ENCODE measurements around the gene C13orf42. TPM values are rescaled to one million over a fixed set of nuclear protein-coding genes. Genes with fewer than 3 reads are reported as not detected.
A peak's percentile ranks its signal among the peaks of the same experiment; 100 is the strongest.

Gene C13orf42
- polyA plus RNA-seq, 2 of the 4 experiments (the other 2 are of a cell fraction) = not detected

DNA sequence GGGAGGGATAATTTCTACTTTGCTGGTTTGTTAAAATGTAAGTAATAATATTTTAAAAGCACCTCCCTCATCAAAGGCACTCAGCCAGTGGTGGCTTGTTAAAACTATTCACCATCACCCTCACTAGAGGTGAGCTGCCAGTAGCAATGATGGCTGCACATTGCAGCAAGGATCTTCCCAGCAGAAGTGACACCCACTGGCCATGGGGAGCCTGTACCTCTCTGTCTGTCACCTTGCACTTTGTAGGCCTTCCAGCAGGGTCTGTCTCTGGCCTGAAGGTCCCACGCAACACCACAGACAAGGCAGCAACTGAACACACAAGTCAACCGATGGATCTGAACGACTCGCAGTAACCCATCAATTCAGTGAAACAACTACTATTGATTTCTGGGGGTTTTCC is 47.3 kb upstream of the C13orf42 start:
- POLR2A ChIA-PET = no interaction called here
- CTCF ChIA-PET = no interaction called here
- ATAC-seq (peak; percentile 76 to 78; a peak in 5 of 6 replicates), FAIRE-seq (no peak), DNase-seq (ENCODE audit: low read depth in 1 of 2, low spot score in 1 of 2) (peak in 1 of 2 experiments; percentile 15)
- Histone ChIP-seq H3K27ac (no peak overlapping the region), H3K4me3 (no peak overlapping the region), H3K4me1 (no peaks in the 10 kb centered on the region), H3K9me3 (no peaks in the 10 kb centered on the region), H3K4me2 (no peak overlapping the region)
- TF ChIP-seq HEYL (CRISPR knock-in tag; IDR thresholded peaks at IDR 0.05) (no peak), POLR2AphosphoS2 (conservative IDR thresholded peaks at IDR 0.05; ENCODE audit: low read length) (no peak), CEBPB (IDR thresholded peaks at IDR 0.05) (no peak), CHD4 (IDR thresholded peaks at IDR 0.05; ENCODE audit: borderline replicate concordance) (no peak), CBX2 (IDR thresholded peaks at IDR 0.05; ENCODE audit: borderline replicate concordance, low read depth) (no peak), HOXA7 (CRISPR knock-in tag; IDR thresholded peaks at IDR 0.05) (no peak), EHMT2 (IDR thresholded peaks at IDR 0.05; ENCODE audit: low read depth) (no peak), NR3C1 (IDR thresholded peaks at IDR 0.05) (no peak), KDM5A (IDR thresholded peaks at IDR 0.05) (no peak), FOSL2 (IDR thresholded peaks at IDR 0.05) (no peak), FOSL2 (CRISPR knock-in tag; IDR thresholded peaks at IDR 0.05) (no peak)
- TF ChIP-seq, protein P1, sequence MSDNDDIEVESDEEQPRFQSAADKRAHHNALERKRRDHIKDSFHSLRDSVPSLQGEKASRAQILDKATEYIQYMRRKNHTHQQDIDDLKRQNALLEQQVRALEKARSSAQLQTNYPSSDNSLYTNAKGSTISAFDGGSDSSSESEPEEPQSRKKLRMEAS (IDR thresholded peaks at IDR 0.05) = no peak
- TF ChIP-seq, protein P2, sequence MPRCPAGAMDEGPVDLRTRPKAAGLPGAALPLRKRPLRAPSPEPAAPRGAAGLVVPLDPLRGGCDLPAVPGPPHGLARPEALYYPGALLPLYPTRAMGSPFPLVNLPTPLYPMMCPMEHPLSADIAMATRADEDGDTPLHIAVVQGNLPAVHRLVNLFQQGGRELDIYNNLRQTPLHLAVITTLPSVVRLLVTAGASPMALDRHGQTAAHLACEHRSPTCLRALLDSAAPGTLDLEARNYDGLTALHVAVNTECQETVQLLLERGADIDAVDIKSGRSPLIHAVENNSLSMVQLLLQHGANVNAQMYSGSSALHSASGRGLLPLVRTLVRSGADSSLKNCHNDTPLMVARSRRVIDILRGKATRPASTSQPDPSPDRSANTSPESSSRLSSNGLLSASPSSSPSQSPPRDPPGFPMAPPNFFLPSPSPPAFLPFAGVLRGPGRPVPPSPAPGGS (IDR thresholded peaks at IDR 0.05) = no peak
- TF ChIP-seq, protein P3, sequence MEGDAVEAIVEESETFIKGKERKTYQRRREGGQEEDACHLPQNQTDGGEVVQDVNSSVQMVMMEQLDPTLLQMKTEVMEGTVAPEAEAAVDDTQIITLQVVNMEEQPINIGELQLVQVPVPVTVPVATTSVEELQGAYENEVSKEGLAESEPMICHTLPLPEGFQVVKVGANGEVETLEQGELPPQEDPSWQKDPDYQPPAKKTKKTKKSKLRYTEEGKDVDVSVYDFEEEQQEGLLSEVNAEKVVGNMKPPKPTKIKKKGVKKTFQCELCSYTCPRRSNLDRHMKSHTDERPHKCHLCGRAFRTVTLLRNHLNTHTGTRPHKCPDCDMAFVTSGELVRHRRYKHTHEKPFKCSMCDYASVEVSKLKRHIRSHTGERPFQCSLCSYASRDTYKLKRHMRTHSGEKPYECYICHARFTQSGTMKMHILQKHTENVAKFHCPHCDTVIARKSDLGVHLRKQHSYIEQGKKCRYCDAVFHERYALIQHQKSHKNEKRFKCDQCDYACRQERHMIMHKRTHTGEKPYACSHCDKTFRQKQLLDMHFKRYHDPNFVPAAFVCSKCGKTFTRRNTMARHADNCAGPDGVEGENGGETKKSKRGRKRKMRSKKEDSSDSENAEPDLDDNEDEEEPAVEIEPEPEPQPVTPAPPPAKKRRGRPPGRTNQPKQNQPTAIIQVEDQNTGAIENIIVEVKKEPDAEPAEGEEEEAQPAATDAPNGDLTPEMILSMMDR (IDR thresholded peaks at IDR 0.05) = no peak
- 96% methylated on average over 4 of the region's 4 CpGs for WGBS (ENCODE audit: missing lambda C conversion rate)

DNA sequence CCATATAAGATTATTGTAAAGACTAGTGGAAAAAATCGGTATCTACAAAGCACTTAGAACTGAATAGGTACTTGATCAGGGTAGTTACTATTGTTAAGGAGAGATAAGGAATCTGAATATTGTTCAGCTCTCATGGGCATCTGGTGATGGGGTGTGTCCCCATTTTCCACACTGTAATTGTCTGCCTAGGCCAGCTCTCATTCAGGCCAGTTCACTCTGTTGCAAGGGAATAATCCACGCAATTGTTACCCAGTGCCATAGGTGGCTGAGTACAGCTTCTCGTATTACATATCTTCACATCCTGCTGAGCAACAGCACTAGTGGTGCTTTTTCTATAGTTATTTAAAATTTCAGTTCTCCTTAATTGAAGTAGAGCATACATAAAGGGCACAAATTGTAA is 45.6 kb upstream of the C13orf42 start:
- CTCF ChIA-PET = interaction anchor here (1.0 to 2.1 kb wide), 3 partner anchors 31 to 130 kb away, joined by 3 to 7 read pairs (median 4); no protein-coding TSS in a partner anchor
- H3K9me3 ChIP-seq = no peaks in the 10 kb centered on the region
- DNase-seq (ENCODE audit: low read depth in 1 of 2, low spot score in 1 of 2) = no peak
- 91% methylated on average over 3 of the region's 3 CpGs for WGBS (ENCODE audit: missing lambda C conversion rate)
- H3K4me2 ChIP-seq = no peak overlapping the region
- FAIRE-seq = no peak
- no peaks in the 10 kb centered on the region for H3K4me1 ChIP-seq
- no peak overlapping the region for H3K27ac ChIP-seq
- ATAC-seq = no peak
- TF ChIP-seq ZSCAN20 (CRISPR knock-in tag; IDR thresholded peaks at IDR 0.05) (no peak), RARB (CRISPR knock-in tag; IDR thresholded peaks at IDR 0.05) (no peak), BHLHE40 (IDR thresholded peaks at IDR 0.05; ENCODE audit: low read depth, low read length) (no peak), HOXA7 (CRISPR knock-in tag; IDR thresholded peaks at IDR 0.05) (no peak), ZC3H11A (IDR thresholded peaks at IDR 0.05) (no peak), TFCP2L1 (CRISPR knock-in tag; IDR thresholded peaks at IDR 0.05) (no peak), NFE2L2 (conservative IDR thresholded peaks at IDR 0.05; ENCODE audit: low read length) (no peak)
- H3K4me3 ChIP-seq = no peak overlapping the region
- POLR2A ChIA-PET = no interaction called here

DNA sequence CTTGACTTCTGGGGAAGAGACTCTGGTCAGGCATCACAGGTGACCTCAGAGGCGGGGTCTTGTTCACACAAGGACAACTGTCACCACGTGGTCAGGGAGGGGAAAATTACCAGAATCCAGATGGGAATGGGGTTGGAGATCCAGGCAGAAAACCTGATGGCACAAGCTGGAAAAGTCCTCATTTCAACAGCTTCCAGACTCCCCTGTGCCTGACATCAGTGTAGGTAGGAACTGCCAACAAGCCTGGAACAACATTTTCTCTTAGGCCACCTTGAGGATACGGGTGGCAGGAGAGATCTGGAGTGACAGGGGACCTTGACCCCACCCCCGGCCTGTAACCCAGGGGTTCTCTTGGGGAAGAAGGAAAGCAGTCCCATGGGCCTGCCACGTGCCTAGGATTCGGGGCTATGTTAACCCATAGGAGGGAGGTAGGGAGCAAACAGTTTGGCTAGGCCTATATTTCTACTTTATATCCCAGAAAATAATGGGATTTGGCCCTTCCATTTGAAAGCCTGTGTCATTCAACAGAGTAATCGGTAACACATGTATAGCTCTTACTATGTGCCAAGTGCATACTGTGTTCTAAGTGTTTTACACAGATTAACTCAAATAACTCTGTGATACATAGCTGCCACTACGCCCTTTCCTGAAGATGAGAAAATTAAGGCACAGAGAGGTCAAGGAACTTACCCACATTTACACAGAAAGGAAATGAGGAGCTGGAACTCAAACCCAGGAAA is 44.9 kb upstream of the C13orf42 start:
- WGBS (ENCODE audit: missing lambda C conversion rate) = 74% methylated on average over 8 of the region's 8 CpGs
- H3K27ac ChIP-seq = no peak overlapping the region
- ATAC-seq (no peak), DNase-seq (ENCODE audit: low read depth in 1 of 2, low spot score in 1 of 2) (no peak), FAIRE-seq (no peak)
- TF ChIP-seq, protein P1 (IDR thresholded peaks at IDR 0.05) = no peak
- TF ChIP-seq, protein P4, sequence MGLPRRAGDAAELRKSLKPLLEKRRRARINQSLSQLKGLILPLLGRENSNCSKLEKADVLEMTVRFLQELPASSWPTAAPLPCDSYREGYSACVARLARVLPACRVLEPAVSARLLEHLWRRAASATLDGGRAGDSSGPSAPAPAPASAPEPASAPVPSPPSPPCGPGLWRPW (IDR thresholded peaks at IDR 0.05) = no peak
- no peak for TF ChIP-seq MAZ (IDR thresholded peaks at IDR 0.05; ENCODE audit: borderline replicate concordance, low read depth, low read length)
- H3K4me3 ChIP-seq = no peak overlapping the region
- ChIA-PET POLR2A (no interaction called here), CTCF (interaction anchor here (1.0 to 2.1 kb wide), 4 partner anchors 30 to 972 kb away, joined by 3 to 7 read pairs (median 4); partner anchors contain the start of gene NEK5)
- H3K4me1 ChIP-seq = no peaks in the 10 kb centered on the region
- H3K9me3 ChIP-seq = no peaks in the 10 kb centered on the region
- H3K4me2 ChIP-seq = no peak overlapping the region
